ENCODE data around the gene KCNQ1.

Gene KCNQ1

GRCh38 chr11:2521733-2522630, 77.2 kb downstream of the KCNQ1 start:
- DNase-seq (ENCODE audit: low read depth in 4 of 4, low spot score in 1 of 4), result no peak

GRCh38 chr11:2522631-2523255, 77.9 kb downstream of the KCNQ1 start:
- no peak for DNase-seq (ENCODE audit: low read depth in 4 of 4, low spot score in 1 of 4)

DNA sequence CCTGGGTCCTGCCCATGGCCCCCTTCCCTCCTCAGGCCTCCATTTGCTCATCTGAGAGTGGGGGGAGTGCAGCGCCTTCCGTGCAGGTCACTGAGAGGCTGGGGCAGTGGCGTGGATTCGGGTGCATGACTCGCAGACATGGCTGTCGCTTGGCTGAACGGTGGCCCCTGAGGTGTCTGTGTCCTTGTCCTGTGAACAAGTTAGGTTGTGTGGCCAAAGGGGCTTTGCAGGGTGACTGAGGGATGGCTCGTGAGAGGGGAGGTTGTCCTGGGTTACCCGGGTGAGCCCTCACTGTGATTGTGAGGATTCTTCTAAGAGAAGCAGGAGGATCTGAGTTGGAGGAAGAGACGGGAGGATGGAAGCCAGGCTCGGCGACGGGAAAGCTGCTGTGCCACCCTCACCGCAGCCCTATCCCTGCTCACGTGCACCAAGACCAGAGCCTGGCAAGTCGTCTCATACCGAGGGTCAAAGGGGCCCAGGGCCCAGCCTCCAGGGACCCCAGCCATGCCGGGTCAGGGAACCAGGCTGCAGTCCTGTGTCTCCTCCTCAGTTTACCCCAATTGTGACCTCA, 79.1 kb downstream of the KCNQ1 start:
- DNase-seq (ENCODE audit: low read depth in 4 of 4, low spot score in 1 of 4), result no peak

GRCh38 chr11:2524446-2525165, 79.8 kb downstream of the KCNQ1 start:
- DNase-seq (ENCODE audit: low read depth in 4 of 4, low spot score in 1 of 4), result no peak

DNA sequence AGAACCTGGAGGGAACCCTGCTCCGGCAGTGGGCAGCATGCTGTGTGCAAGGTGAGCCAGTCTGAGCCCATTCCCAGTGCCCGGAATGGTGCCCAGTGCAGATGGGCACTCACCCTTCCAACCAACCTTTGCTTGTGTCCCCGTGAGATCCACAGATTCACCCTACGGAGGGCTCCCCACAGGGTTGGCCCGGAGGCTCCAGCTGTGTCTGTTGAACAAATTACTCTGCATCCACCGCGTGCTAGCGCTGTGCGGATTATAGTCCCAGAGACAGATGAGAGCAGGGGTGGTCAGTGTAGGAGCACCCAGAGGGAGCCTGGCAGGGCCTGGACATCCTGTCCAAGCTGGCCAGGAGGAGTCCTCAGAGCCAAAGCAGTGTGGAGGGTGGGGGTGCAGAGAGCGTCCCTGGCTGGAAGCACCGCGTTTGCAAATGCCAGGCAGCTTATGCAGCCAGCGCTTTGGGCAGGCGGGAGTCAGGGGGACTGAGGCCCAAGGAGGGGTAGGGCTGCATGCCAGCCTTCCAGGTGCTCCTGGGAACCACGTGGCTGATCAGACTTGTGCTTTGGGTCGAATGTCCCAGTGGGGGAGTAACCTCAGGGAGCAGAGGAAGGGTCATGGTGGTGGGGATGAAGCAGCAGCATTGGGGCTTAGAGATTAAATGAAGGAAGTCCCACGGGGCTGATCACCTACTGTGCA, 80.5 kb downstream of the KCNQ1 start:
- DNase-seq (ENCODE audit: low read depth in 4 of 4, low spot score in 1 of 4), result no peak

DNA sequence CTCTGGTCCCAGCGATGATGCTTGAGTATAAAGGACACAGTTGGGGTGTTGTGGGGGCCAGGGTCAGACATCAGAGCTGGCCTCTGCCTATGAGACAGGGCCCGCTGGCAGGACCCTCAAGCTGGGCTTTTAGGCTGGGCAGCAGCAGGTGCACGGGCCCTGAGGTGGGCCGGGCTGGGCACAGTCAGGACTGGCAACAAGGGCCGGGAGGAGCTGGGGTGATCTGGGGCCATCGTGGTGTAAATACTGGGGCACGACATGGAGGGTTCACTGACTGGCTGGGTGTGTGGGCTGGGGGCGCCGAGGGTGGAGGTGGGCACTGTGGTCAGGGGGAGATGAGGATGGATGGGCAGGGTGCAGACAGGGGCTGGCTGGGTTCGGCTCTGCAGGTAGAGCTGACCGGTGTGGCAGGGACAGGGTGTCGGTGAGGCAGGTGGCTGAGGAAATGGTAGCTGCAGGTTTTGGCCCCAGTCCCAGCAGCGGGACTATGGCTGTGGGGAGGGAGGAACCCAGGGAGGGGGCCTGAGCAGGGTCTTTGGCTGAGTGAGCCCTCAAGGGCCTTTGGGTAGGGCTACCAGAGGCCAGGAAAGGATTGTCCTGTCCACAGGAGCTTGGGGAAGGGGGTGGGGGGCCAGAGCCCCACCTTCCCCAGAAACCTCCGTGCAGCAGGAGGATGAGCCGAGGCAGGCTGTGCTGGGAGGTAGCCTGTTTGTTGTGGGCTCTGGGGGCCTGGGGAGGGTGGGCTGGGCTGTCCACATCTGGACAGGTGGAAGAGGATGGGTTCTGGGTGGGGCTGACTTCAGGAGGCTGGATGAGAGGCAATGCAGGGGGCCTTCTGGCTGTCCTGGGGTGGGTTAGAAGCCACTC, 81.4 kb downstream of the KCNQ1 start:
- no peak for DNase-seq (ENCODE audit: low read depth in 4 of 4, low spot score in 1 of 4)

GRCh38 chr11:2526808-2527381, 82.1 kb downstream of the KCNQ1 start:
- no peak for DNase-seq (ENCODE audit: low read depth in 4 of 4, low spot score in 1 of 4)

- DNase-seq (ENCODE audit: low read depth in 4 of 4, low spot score in 1 of 4), result no peak
Measured at GRCh38 chr11:2527621-2528291, 82.9 kb downstream of the KCNQ1 start.

GRCh38 chr11:2528301-2529050, 83.7 kb downstream of the KCNQ1 start:
- no peak for DNase-seq (ENCODE audit: low read depth in 4 of 4, low spot score in 1 of 4)

DNA sequence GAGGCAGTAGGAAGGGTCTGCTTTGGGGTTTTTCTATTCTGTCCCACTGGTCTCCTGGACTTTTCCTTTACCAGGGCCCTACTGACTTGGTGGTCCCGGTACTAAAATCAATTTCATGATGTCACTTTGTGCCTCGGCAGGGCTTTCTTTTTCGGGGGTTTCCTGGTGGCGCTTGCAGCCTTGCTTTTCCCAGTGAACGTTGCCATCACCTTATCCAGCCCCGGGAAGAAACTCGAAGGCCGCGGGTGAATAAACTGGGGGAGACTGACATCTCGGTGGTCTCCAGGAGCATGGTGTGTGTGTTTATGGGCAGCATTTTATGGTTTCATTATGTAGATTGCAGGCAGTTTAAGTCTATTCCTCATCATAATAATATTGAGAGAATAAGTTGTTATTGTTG, 84.4 kb downstream of the KCNQ1 start:
- DNase-seq (ENCODE audit: low read depth in 4 of 4, low spot score in 1 of 4), result no peak

GRCh38 chr11:2529636-2530035, 84.8 kb downstream of the KCNQ1 start:
- no peak for DNase-seq (ENCODE audit: low read depth in 4 of 4, low spot score in 1 of 4)

DNA sequence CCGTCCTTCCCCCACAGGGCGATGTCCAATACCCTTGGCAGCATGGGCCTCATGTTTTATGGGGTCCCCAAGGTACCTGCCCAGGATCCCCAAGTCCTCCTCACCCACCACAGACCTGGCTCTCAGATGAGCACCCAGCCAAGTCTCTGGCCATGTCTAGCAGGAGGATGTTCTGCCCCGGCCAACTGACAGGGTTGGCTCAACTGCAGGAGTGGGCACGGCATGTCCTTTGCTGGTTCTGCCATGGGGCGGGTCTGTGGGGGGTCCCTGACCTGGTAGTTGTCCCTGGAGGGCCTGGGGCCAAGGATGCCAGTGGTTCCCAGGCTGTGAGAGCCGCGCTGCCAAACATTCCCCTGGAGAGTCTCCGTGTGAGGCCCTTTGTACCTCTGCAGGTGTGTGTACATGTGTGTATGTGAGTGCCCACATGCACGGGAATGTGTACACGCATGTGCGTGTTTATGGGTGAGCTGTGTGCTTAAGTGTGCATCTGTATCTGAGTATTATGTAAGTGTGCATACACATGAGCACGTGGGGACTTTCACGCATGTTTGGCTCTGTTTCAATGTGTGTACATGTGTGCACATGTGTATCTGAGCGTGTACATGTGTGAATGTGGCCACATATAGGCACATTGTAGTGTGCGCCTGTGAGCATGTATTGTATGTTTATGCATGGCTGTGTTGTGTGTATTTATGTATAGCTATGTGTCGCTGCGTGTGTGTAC, 85.5 kb downstream of the KCNQ1 start:
- no peak for DNase-seq (ENCODE audit: low read depth in 4 of 4, low spot score in 1 of 4)

DNA sequence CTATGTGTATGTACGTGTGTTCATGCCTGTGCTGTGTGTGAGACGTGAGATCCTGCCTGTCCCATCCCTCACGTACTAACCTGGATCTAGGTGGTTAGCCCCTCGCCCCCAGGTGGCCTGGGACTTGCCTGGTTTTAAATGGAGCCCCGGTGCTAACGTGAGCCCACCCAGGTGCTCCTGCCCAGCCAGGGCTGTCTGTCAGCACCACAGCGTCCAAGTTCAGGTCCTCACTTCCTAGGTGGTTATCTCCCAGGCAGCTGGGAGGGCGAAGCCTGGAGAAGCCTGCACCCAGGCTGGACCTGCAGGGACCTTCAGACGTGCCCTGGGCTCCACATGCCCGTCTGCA, 86.0 kb downstream of the KCNQ1 start:
- no peak for DNase-seq (ENCODE audit: low read depth in 4 of 4, low spot score in 1 of 4)

DNA sequence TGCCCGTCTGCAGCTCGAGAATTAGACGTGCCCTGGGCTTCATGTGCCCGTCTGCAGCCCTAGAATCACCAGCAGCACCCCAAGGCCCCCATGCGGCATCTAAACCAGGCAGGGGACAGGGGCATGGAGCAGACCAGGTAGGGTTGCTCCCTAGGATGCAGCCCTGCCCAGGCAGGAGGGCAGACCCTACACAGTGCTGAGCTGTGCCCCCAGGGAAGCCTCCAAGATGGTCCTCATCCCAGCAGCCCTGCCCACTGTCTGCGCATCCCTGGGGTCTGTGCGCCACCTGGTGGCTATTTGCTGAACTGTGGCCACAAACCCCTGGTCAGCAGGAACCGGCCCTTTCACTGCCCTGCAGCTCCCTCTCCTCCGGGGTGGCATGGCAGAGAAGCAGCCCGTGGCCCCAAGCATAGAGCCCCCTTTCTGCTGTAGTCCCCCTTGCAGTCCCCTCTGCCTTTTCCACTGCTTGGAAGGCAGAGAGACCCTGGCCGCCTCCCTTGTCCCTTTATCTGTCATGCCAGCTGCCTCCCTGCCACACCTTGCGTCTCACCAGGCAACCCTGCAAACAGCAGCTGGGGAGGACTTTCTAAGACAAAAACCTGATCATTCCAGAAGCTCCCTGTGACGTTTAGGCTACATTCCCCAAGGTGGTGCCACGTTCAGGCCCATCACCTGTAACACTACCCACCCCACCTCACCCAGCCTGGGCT, 86.6 kb downstream of the KCNQ1 start:
- DNase-seq (ENCODE audit: low read depth in 4 of 4, low spot score in 1 of 4), result peak; percentile 28 to 59 (median 56)

DNA sequence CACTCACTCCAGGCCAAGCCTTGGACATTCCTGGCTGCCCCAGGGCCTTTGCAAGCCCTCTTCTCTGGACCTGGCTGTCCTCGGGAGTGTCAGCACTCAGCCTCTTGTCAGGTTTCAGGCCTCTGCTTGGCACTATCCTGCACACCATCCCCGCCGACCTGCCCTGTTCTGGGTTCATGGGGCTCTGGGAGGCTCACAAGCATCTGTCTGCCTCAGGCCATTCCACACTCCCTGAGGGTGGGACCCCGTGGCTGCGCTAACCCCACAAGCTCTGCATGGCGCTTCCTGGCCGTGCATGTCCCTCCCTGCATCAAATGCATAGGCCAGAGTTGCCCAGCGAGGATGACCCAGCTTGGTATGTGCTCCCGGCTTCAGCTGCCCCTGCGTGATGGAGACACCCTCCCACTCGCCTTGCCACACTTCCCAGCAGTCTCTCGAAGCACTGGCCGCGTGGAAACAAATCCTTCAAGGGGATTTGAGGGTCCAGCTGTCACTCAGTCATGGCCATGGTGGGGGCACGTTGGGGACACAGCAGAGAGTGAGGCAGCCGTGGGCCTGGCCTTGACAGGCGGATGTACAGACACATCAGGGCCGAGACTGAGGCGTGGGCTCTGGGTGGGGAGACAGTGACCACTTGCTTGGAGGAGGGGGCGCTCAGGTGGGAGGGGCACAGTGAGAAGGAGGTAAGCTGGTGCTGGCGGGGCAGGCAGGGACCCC, 87.3 kb downstream of the KCNQ1 start:
- DNase-seq (ENCODE audit: low read depth in 4 of 4, low spot score in 1 of 4), result no peak

GRCh38 chr11:2532704-2533586, 88.1 kb downstream of the KCNQ1 start:
- peak; percentile 90 to 96 (median 94) for DNase-seq (ENCODE audit: low read depth in 4 of 4, low spot score in 1 of 4)
